A673 (cell line): Measurements from ENCODE around the gene HPCAL1. TPM values are rescaled to one million over a fixed set of nuclear protein-coding genes. Genes with fewer than 3 reads are reported as not detected.

Experiments
- BruUV-seq: library from RNA; stranded (reverse); fragments of 400-500 nt; replicated peaks from 2 replicates; lab custom pipeline; 2021; lab: Mats Ljungman, UMichigan
- CTCF ChIA-PET: fragments of 300-600 bp; sonication (Branson Sonifier 250); formaldehyde crosslinking; loops from one replicate; lab custom pipeline; 2022; ENCODE audit warnings: antibody characterized with exemption; lab: Charles Lee
- POLR2A ChIA-PET: fragments of 300-600 bp; sonication (Branson Sonifier 250); formaldehyde crosslinking; loops from one replicate; lab custom pipeline; 2022; ENCODE audit warnings: antibody characterized with exemption; ENCODE audit not compliant: low non-redundant PET; lab: Charles Lee
- DNase-seq: peaks from one replicate; pipeline ENCODE4 v3.0.0-alpha.2; 2015; ENCODE audit warnings: low spot score
- H3K27ac ChIP-seq: fragments of 200-600 bp; sonication (generic); 2 replicates; pipeline ENCODE4 v1.5.1; 2016; ENCODE audit warnings: mixed run types, low read depth, mild to moderate bottlenecking, mixed read lengths, antibody characterized with exemption, low read length; ENCODE audit not compliant: poor library complexity, severe bottlenecking
- H3K27me3 ChIP-seq: fragments of 200-600 bp; sonication (generic); replicated peaks from 2 replicates; pipeline ENCODE4 v1.6.1; 2017; ENCODE audit warnings: mixed run types, low read depth, mild to moderate bottlenecking, mixed read lengths, antibody characterized with exemption, low read length; ENCODE audit not compliant: insufficient read depth, poor library complexity
- H3K36me3 ChIP-seq: fragments of 200-600 bp; sonication (generic); 2 replicates; pipeline ENCODE4 v1.6.1; 2016; ENCODE audit warnings: mixed run types, mild to moderate bottlenecking, mixed read lengths, antibody characterized with exemption, low read length; ENCODE audit not compliant: insufficient read depth, poor library complexity, severe bottlenecking
- H3K4me1 ChIP-seq: fragments of 200-600 bp; sonication (generic); 2 replicates; pipeline ENCODE4 v1.6.1; 2017; ENCODE audit warnings: mixed run types, mild to moderate bottlenecking, mixed read lengths, antibody characterized with exemption, low read length; ENCODE audit not compliant: insufficient read depth, poor library complexity, severe bottlenecking
- H3K4me3 ChIP-seq: fragments of 200-600 bp; sonication (generic); 2 replicates; pipeline ENCODE4 v1.5.1; 2016; ENCODE audit warnings: low read depth, mixed run types, mild to moderate bottlenecking, mixed read lengths, low read length; ENCODE audit not compliant: poor library complexity, severe bottlenecking
- H3K9me3 ChIP-seq: fragments of 200-600 bp; sonication (generic); 2 replicates; pipeline ENCODE4 v1.6.1; 2016; ENCODE audit warnings: mixed run types, low read depth, mild to moderate bottlenecking, mixed read lengths, antibody characterized with exemption, low read length; ENCODE audit not compliant: poor library complexity, severe bottlenecking
- CTCF ChIP-seq: fragments of 300-800, 200-600 bp; sonication (generic); conservative IDR thresholded peaks from 2 replicates; pipeline ENCODE4 v1.5.1; 2017; ENCODE audit warnings: low read depth, mild to moderate bottlenecking, antibody characterized with exemption, low read length, moderate library complexity, mixed read lengths
- EZH2 ChIP-seq: fragments of 200-600 bp; sonication (generic); IDR thresholded peaks from 2 replicates; pipeline ENCODE4 v1.6.1; 2017; ENCODE audit warnings: borderline replicate concordance, low read depth, mild to moderate bottlenecking, mixed read lengths, antibody characterized with exemption, low read length; ENCODE audit not compliant: poor library complexity, severe bottlenecking
- intact Hi-C: fragments of 100-400 bp; cut with micrococcal nuclease; formaldehyde crosslinking; loops from one replicate; pipeline ENCODE4 v1.10.0; 2022; ENCODE audit not compliant: unreplicated experiment
- total RNA-seq: library from RNA; stranded (reverse); gene quantifications from 2 replicates; pipeline ENCODE4 v1.2.3, GENCODE V29; 2021

The HPCAL1 gene
- total RNA-seq, 1 experiment from 2014 or later: 9.7 TPM

GRCh38 chr2:10433947-10434885 lies 131.5 kb downstream of the HPCAL1 start:
- no peak for DNase-seq
- Histone ChIP-seq H3K36me3 (peaks cover 5% of the 10 kb centered on the region), H3K4me1 (no peaks in the 10 kb centered on the region), H3K4me3 (no peak overlapping the region), H3K27ac (no peak overlapping the region), H3K9me3 (no peaks in the 10 kb centered on the region), H3K27me3 (no peaks in the 10 kb centered on the region)
- POLR2A ChIA-PET: no interaction called here
- CTCF ChIA-PET: interaction anchor here (0.6 to 1.9 kb wide), 20 partner anchors 10 to 933 kb away, joined by 3 to 56 read pairs (median 4); no protein-coding TSS in a partner anchor
- BruUV-seq: no TSS peak
- TF ChIP-seq EZH2: no peak
- TF ChIP-seq CTCF: no peak
- intact Hi-C loops: no loop called here

- no TSS peak for BruUV-seq
- H3K4me1 ChIP-seq: no peaks in the 10 kb centered on the region
- no peaks in the 10 kb centered on the region for H3K27me3 ChIP-seq
- ChIA-PET CTCF (interaction anchor here (0.6 to 1.9 kb wide), 21 partner anchors 11 to 1044 kb away, joined by 3 to 56 read pairs (median 4); no protein-coding TSS in a partner anchor), POLR2A (interaction anchor here (0.6 kb wide), 1 partner anchor 451 kb away, joined by 4 read pairs; no protein-coding TSS in a partner anchor)
- peaks cover 14% of the 10 kb centered on the region for H3K36me3 ChIP-seq
- no peak overlapping the region for H3K4me3 ChIP-seq
- TF ChIP-seq CTCF (peak; percentile 96), EZH2 (no peak)
- no peaks in the 10 kb centered on the region for H3K9me3 ChIP-seq
- no peak overlapping the region for H3K27ac ChIP-seq
- intact Hi-C loops: loop anchor here (1.0 kb wide), 2 partner anchors 311 to 363 kb away; no protein-coding TSS in a partner anchor
- DNase-seq: peak; percentile 84
Observed at GRCh38 chr2:10434886-10435819, 132.4 kb downstream of the HPCAL1 start.

- ChIA-PET CTCF (interaction anchor here (1.1 to 1.9 kb wide), 5 partner anchors 27 to 665 kb away, joined by 3 to 56 read pairs (median 14); no protein-coding TSS in a partner anchor), POLR2A (interaction anchor here (0.6 kb wide), 1 partner anchor 452 kb away, joined by 4 read pairs; no protein-coding TSS in a partner anchor)
- Histone ChIP-seq H3K9me3 (no peaks in the 10 kb centered on the region), H3K4me3 (no peak overlapping the region), H3K4me1 (no peaks in the 10 kb centered on the region), H3K36me3 (peaks cover 21% of the 10 kb centered on the region), H3K27ac (no peak overlapping the region), H3K27me3 (no peaks in the 10 kb centered on the region)
- BruUV-seq: no TSS peak
- no peak for TF ChIP-seq CTCF
- TF ChIP-seq EZH2: no peak
- no peak for DNase-seq
- intact Hi-C loops: loop anchor here (1.0 kb wide), 2 partner anchors 312 to 364 kb away; no protein-coding TSS in a partner anchor
Observed at GRCh38 chr2:10435820-10436204, 133.1 kb downstream of the HPCAL1 start.
